MM.1S (cell line): ENCODE data around the gene NEU4.

Experiments
- EZH2 ChIP-seq: fragments of 300-600 bp; sonication (generic); optimal IDR thresholded peaks from 2 replicates; pipeline ENCODE3; 2017; ENCODE audit warnings: low read depth, mild to moderate bottlenecking, antibody characterized with exemption, low read length, mixed read lengths
- EZH2phosphoT487 ChIP-seq: fragments of 300-600 bp; sonication (generic); IDR thresholded peaks from 2 replicates; pipeline ENCODE4 v1.6.1; 2018; ENCODE audit warnings: antibody characterized with exemption, low read length
- TF ChIP-seq, protein P1 (sequence below): fragments of 300-600 bp; sonication (generic); IDR thresholded peaks from 2 replicates; pipeline ENCODE4 v1.5.1; 2016; ENCODE audit warnings: antibody characterized with exemption, low read length, mixed read lengths

GRCh38 chr2:241793385-241793784, 15.6 kb upstream of the NEU4 start:
- TF ChIP-seq, protein P1, sequence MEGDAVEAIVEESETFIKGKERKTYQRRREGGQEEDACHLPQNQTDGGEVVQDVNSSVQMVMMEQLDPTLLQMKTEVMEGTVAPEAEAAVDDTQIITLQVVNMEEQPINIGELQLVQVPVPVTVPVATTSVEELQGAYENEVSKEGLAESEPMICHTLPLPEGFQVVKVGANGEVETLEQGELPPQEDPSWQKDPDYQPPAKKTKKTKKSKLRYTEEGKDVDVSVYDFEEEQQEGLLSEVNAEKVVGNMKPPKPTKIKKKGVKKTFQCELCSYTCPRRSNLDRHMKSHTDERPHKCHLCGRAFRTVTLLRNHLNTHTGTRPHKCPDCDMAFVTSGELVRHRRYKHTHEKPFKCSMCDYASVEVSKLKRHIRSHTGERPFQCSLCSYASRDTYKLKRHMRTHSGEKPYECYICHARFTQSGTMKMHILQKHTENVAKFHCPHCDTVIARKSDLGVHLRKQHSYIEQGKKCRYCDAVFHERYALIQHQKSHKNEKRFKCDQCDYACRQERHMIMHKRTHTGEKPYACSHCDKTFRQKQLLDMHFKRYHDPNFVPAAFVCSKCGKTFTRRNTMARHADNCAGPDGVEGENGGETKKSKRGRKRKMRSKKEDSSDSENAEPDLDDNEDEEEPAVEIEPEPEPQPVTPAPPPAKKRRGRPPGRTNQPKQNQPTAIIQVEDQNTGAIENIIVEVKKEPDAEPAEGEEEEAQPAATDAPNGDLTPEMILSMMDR, result no peak
- TF ChIP-seq EZH2 (no peak), EZH2phosphoT487 (no peak)
